NCI-H524 (cell line): Measurements from ENCODE around the gene SERHL2.
"Not testable (repeated sequence)": the region's sequence is repeated elsewhere in the genome, so short reads cannot be mapped to it uniquely, and the experiment has no call there.

Experiments
- DNase-seq, 2 experiments: peaks; one replicate each; lab custom pipeline; 2025; lab: John Stamatoyannopoulos, UW

The SERHL2 gene

GRCh38 chr22:42574046-42574445 is 20.3 kb downstream of the SERHL2 start:
- not testable (repeated sequence) for DNase-seq

- not testable (repeated sequence) for DNase-seq
Observed at GRCh38 chr22:42574468-42574867, 20.7 kb downstream of the SERHL2 start.

- DNase-seq: not testable (repeated sequence)
Observed at GRCh38 chr22:42575996-42576574, 22.3 kb downstream of the SERHL2 start.

- not testable (repeated sequence) for DNase-seq
Observed at GRCh38 chr22:42577141-42577540, 23.4 kb downstream of the SERHL2 start.

- DNase-seq: no peak
Observed at GRCh38 chr22:42577623-42578240, 24.0 kb downstream of the SERHL2 start.

GRCh38 chr22:42580040-42580439 is 26.3 kb downstream of the SERHL2 start:
- not testable (repeated sequence) for DNase-seq

GRCh38 chr22:42581194-42581761 is 27.5 kb downstream of the SERHL2 start:
- DNase-seq: not testable (repeated sequence)

- peak; percentile 52 to 66 for DNase-seq
Observed at GRCh38 chr22:42581762-42582716, 28.3 kb downstream of the SERHL2 start.

- no peak for DNase-seq
Observed at GRCh38 chr22:42582987-42583386, 29.2 kb downstream of the SERHL2 start.

GRCh38 chr22:42584364-42584940 is 30.7 kb downstream of the SERHL2 start:
- no peak for DNase-seq

GRCh38 chr22:42585096-42585495 is 31.3 kb downstream of the SERHL2 start:
- no peak for DNase-seq

- no peak for DNase-seq
Observed at GRCh38 chr22:42586381-42586780, 32.6 kb downstream of the SERHL2 start.

GRCh38 chr22:42587588-42588175 is 33.9 kb downstream of the SERHL2 start:
- no peak for DNase-seq

- no peak for DNase-seq
Observed at GRCh38 chr22:42591987-42592386, 38.2 kb downstream of the SERHL2 start.

- no peak for DNase-seq
Observed at GRCh38 chr22:42595434-42595833, 41.7 kb downstream of the SERHL2 start.

- no peak for DNase-seq
Observed at GRCh38 chr22:42596336-42596735, 42.6 kb downstream of the SERHL2 start.

GRCh38 chr22:42596863-42597530 is 43.2 kb downstream of the SERHL2 start:
- DNase-seq: no peak

GRCh38 chr22:42601879-42602465 is 48.2 kb downstream of the SERHL2 start:
- no peak for DNase-seq

GRCh38 chr22:42602470-42602869 is 48.7 kb downstream of the SERHL2 start:
- no peak for DNase-seq

- DNase-seq: no peak
Observed at GRCh38 chr22:42603427-42603826, 49.7 kb downstream of the SERHL2 start.

- no peak for DNase-seq
Observed at GRCh38 chr22:42604403-42604802, 50.6 kb downstream of the SERHL2 start.
